ENCODE measurements around the gene MXD4.

MXD4 gene

DNA sequence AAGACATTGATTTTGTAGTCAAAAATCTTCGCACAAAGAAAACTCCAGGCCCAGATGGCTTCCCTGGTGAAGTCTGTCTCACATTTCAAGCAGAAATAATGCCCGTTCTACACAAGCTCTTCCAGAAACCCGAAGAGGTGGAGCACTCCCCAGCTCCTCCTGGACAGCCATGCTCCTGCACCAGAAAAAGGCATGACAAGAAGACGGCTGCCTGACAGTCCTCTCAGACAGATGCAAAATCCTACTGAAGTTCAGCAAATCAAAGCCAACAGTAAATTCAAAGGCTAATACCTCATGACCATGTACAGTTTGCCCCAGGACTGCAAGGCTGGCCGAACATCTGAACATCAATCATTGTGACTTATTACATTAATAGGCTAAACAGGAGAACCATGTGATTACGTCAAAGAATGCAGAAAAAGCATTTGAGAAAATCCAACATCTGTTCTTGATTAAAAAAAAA, 30.8 kb upstream of the MXD4 start:
- no peak for DNase-seq (ENCODE audit: low read depth in 2 of 2, low spot score in 1 of 2)

DNA sequence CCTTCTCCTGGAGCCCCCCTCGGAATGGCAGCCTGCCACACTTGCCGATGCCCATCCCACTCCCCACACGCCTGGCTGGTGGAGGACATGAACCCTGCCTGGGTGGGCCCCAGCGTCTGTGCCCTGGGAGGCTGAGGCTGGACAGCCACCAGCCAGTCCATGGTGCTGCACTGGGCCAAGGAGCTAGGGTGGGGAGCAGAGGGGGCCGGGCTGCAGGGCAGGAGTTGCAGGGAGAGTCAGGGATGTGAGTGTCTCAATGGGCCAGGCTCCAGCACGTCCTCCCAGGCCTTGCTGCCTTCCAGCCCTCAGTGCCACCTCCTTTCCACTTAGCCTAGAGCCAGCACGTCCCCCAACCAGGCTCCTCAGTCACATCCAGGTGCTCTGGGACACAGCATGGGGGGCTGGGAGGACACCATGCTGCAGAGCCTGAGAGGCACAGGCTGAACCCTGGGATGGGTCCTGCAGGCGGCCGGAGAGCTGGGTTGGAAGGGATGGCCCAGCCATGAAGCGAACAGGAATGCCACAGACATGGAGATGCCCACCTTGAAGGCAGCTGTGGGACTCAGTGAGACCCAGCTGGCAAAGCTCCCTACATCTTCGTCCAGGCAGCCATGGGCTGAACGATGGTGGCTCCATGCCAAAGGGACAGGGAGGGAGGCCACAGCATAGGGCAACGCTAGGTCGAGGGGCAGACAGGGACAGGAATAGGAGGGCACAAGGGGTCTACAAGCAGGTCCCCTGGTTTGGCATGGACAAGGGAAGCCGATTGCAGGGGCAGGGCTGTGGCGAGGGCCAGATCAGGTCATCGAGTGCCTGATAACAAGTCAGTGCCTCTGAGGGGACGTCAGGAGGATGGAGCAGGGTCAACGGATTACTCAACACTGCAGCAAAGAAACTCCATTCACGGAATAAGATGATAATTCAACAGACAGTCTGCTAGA, 30.1 kb upstream of the MXD4 start:
- no peak for DNase-seq (ENCODE audit: low read depth in 2 of 2, low spot score in 1 of 2)

DNA sequence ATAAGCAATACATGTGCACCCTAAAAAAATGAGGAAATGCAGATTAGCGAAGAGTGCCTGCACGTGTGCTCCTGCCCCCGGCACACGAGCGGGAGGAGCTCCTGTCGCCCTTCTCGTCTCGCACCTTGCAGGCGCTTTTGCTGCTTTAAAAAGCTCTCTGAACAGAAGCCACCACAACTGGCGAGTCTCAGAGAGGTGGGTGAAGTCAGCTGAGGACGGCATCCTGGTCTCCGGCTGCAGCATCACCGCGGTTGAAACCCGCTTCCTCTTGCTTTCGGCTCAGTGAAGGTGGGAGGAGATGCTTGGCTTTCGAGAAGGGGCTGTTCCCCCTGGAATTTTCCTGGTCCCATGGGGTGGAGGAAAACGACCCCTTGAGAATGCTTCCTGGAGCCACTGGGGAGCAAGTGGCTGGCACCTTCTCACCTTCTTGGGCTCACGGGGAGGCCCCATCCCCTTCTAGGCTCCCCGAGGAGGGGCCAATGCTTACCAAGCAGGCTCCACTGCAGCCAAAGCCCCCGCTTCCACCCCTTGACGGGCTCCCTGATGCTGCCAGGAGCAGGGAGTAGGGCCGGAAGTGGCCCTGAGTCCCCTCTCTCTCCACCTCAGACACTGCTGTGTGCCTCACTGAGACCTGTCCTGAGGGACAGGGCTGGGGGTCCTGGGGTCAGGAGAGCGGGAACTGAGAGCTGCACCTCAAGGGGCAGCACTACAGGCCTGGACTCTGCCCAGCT, 29.2 kb upstream of the MXD4 start:
- DNase-seq (ENCODE audit: low read depth in 2 of 2, low spot score in 1 of 2), result peak; percentile 41 to 52

- DNase-seq (ENCODE audit: low read depth in 2 of 2, low spot score in 1 of 2), result no peak
Measured at GRCh38 chr4:2290488-2290887, 28.6 kb upstream of the MXD4 start.

GRCh38 chr4:2289955-2290333, 28.0 kb upstream of the MXD4 start:
- DNase-seq (ENCODE audit: low read depth in 2 of 2, low spot score in 1 of 2), result no peak

DNA sequence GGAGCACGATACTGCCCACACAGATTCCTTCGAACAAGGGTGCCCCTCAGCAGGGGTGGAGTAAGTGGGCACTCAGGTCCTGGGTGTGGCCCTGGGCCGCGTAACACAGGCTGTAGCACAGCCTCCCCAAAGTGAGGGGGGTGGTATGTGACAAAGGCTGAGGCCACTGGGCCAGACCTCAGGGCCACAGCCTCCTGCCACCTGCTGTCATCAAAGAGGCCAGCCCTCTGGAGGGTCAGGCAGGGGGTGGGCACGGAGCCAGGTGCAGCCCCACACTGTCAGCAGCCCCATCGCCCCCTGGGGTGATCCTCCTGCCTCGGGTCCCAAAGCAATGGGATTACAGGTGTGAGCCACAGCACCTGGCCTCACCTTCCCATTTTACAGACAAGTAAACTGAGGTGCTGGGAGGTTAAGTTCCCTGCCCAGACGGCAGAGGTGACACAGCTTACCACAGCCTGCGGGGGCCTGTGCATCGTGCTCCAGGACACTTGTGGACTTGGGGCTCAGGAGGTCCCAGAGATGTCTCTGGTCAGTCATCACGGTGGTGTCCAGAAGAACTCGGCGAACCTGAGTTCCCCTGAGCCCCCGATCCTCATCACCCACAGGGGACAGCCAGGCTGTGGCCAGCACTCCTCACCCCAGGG, 27.5 kb upstream of the MXD4 start:
- no peak for DNase-seq (ENCODE audit: low read depth in 2 of 2, low spot score in 1 of 2)

GRCh38 chr4:2288051-2288541, 26.2 kb upstream of the MXD4 start:
- DNase-seq (ENCODE audit: low read depth in 2 of 2, low spot score in 1 of 2), result no peak

- no peak for DNase-seq (ENCODE audit: low read depth in 2 of 2, low spot score in 1 of 2)
Measured at GRCh38 chr4:2287594-2287915, 25.6 kb upstream of the MXD4 start.

GRCh38 chr4:2286904-2287593, 25.1 kb upstream of the MXD4 start:
- DNase-seq (ENCODE audit: low read depth in 2 of 2, low spot score in 1 of 2), result no peak

GRCh38 chr4:2285613-2286381, 23.9 kb upstream of the MXD4 start:
- no peak for DNase-seq (ENCODE audit: low read depth in 2 of 2, low spot score in 1 of 2)

DNA sequence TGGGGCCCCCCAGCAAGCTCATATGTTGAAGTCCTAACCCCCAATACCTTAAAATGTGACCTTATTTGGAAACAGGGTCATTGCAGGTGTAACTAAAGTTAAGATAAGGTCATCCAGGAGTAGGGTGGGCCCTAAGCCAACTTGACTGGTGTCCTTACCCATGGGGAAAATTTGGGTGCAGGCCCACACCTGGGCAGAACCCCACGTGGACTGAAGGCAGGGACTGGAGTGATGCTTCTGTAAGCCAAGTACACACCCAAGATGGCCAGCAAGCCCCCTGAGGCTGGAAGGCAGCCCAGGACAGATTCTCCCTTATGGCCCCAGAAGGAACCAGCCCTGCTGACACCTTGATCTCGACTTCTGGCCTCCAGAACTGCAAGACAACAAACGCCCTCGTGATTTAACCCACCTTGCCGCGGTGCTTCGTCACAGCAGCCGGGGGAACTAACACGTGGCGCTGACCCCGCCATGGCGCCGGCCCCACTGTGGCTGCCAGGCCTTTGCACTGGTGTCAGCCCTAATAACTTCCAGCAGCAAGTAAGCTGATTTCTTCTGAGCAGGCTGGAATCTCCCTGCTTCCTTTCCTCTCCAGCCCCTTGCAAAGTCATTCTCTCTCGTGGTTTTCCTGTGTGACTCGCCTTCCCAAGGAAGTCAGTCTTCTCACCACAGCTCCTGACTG, 23.2 kb upstream of the MXD4 start:
- no peak for DNase-seq (ENCODE audit: low read depth in 2 of 2, low spot score in 1 of 2)

GRCh38 chr4:2284161-2284933, 22.4 kb upstream of the MXD4 start:
- DNase-seq (ENCODE audit: low read depth in 2 of 2, low spot score in 1 of 2), result no peak

DNA sequence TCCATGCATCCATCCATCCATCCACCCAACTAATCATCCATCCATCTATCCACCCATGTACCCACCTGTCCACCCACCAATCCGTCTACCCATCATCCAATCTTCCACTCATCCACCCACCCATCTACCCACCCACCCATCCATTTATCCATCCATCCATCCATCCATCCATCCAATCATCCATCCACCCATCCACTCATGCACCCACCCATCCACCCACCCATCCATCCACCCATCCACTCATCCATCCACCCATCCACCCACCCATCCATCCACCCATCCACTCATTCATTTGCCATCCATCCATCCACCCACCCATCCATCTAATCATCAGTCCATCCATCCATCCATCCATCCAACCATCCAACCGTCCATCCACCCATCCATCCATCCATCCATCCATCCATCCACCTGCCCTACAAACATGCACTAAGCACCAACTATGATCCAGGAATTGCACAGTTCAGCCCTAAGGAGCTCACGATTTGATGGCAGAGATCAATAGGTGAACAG, 21.3 kb upstream of the MXD4 start:
- DNase-seq (ENCODE audit: low read depth in 2 of 2, low spot score in 1 of 2), result no peak

GRCh38 chr4:2281575-2282343, 19.9 kb upstream of the MXD4 start:
- peak; percentile 50 to 61 for DNase-seq (ENCODE audit: low read depth in 2 of 2, low spot score in 1 of 2)

GRCh38 chr4:2280531-2281300, 18.8 kb upstream of the MXD4 start:
- DNase-seq (ENCODE audit: low read depth in 2 of 2, low spot score in 1 of 2), result no peak

DNA sequence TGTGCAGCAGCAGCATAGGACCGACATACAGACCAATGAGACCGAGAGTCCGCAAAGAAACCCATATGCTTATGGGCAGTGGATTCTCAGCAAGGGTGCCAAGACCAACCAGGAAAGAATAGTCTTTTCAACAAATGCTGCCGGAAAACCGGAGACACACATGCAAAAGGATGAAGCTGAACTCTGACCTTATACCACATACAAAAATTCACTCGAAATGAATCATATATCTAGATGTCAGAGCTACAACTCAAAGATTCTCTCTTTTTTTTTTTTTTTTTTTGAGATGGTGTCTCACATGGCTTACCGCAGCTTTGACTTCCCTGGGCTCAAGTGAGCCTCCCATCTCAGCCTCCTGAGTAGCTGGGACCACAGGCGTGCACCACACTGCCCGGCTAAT, 16.0 kb upstream of the MXD4 start:
- no peak for DNase-seq (ENCODE audit: low read depth in 2 of 2, low spot score in 1 of 2)

DNA sequence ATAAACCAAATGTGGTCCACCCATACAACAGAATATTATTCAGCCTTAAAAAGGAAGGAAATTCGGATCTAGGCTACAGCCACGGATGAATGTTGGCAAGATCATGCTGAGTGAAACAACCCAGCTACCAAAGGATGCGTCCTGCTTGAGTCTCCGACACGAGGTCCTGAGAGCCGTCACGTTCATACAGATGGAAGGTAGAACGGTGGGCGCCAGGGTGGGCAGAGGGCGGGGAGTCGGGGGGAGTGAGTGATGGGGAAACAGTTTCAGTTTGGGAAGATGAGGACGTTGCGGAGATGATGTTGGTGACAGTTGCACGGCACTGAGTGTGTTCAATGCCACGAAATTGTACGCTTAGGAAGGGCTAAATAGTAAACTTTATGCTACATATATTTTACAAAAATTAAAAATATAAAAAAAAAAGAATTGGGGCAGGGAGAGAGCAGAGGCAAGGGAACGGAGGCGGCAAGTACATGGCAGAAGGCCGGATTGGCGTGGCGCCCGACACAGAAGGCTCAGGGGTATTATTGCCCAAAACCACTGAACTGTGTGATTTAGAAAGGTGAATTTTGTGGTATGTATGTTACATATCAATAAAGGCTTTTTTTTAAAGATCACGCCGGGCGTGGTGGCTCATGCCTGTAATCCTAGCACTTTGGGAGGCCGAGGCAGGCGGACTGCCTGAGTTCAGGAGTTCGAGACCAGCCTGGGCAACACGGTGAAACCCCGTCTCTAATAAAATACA, 14.8 kb upstream of the MXD4 start:
- no peak for DNase-seq (ENCODE audit: low read depth in 2 of 2, low spot score in 1 of 2)

Data from stimulated activated CD8-positive, alpha-beta memory T cell treated with anti-CD3 and anti-CD28 coated beads, Interleukin-4, amount 100 ng/mL, for 1 hour (primary cell).